Mammary epithelial cell (primary cell): Measurements from ENCODE around the gene SCNN1A.

ENCODE experiments used
- CTCF ChIP-seq, 2 donors: IDR thresholded peaks in 1 of 2; conservative IDR thresholded peaks in 1 of 2; 2 replicates each; pipeline ENCODE4 v1.5.1; 2011 to 2012; ENCODE audit warnings: inconsistent platforms in 2 of 2, low read length in 2 of 2, mild to moderate bottlenecking in 2 of 2, control low read depth in 1 of 2, low read depth in 1 of 2; ENCODE audit not compliant: insufficient read depth in 1 of 2; ENCODE audit errors: extremely low read depth in 1 of 2
- EZH2 ChIP-seq: IDR thresholded peaks from 2 replicates; pipeline ENCODE4 v1.6.1; 2012; ENCODE audit warnings: low read length, inconsistent platforms, borderline replicate concordance

- TF ChIP-seq CTCF (conservative IDR thresholded peaks at IDR 0.05 in 1 of 2, IDR thresholded peaks at IDR 0.05 in 1 of 2; ENCODE audit: extremely low read depth in 1 of 2, insufficient read depth in 1 of 2, low read depth in 1 of 2, low read length in 2 of 2) (no peak), EZH2 (no peak)
Observed at GRCh38 chr12:6369916-6370575, 5.3 kb downstream of the SCNN1A start.
